GM19043 (cell line): ENCODE measurements around the gene CXXC4.

Source experiments
- ATAC-seq: cut with Tn5 transposase; IDR thresholded peaks from one replicate; pipeline ENCODE4 v1.9.1; 2021; ENCODE audit warnings: low read depth; ENCODE audit not compliant: unreplicated experiment

CXXC4 gene

GRCh38 chr4:104494822-104495559, at the start of gene CXXC4:
TSS of gene CXXC4 (minus strand) at chr4:104494894. CDS start at chr4:104491802, 3,092 bp downstream.
- peak; percentile 16 for ATAC-seq

- no peak for ATAC-seq
Observed at GRCh38 chr4:104533156-104533555, 38.5 kb upstream of the CXXC4 start.

- ATAC-seq, result no peak
Observed at GRCh38 chr4:104532677-104533076, 38.0 kb upstream of the CXXC4 start.

GRCh38 chr4:104531390-104531789, 36.7 kb upstream of the CXXC4 start:
- ATAC-seq, result no peak

- no peak for ATAC-seq
Observed at GRCh38 chr4:104530426-104530825, 35.7 kb upstream of the CXXC4 start.

GRCh38 chr4:104524591-104524990, 29.9 kb upstream of the CXXC4 start:
- ATAC-seq, result no peak

GRCh38 chr4:104524026-104524425, 29.3 kb upstream of the CXXC4 start:
- no peak for ATAC-seq

- ATAC-seq, result peak; percentile 94
Observed at GRCh38 chr4:104519588-104519987, 24.9 kb upstream of the CXXC4 start.

GRCh38 chr4:104516884-104517283, 22.2 kb upstream of the CXXC4 start:
- no peak for ATAC-seq

GRCh38 chr4:104508224-104508623, 13.5 kb upstream of the CXXC4 start:
- ATAC-seq, result no peak

- ATAC-seq, result no peak
Observed at GRCh38 chr4:104507112-104507511, 12.4 kb upstream of the CXXC4 start.

GRCh38 chr4:104504536-104504935, 9.8 kb upstream of the CXXC4 start:
- no peak for ATAC-seq

GRCh38 chr4:104502471-104502870, 7.8 kb upstream of the CXXC4 start:
- no peak for ATAC-seq

- ATAC-seq, result no peak
Observed at GRCh38 chr4:104501290-104501689, 6.6 kb upstream of the CXXC4 start.

- no peak for ATAC-seq
Observed at GRCh38 chr4:104500442-104500841, 5.7 kb upstream of the CXXC4 start.

GRCh38 chr4:104494185-104494584, 509 bp downstream of the CXXC4 start:
- ATAC-seq, result no peak

GRCh38 chr4:104493081-104493831, 1.4 kb downstream of the CXXC4 start:
- no peak for ATAC-seq

- ATAC-seq, result peak; percentile 32
Observed at GRCh38 chr4:104492183-104492771, 2.4 kb downstream of the CXXC4 start.

- ATAC-seq, result peak; percentile 28
Observed at GRCh38 chr4:104491481-104492182, 3.1 kb downstream of the CXXC4 start.

GRCh38 chr4:104490770-104491480, 3.8 kb downstream of the CXXC4 start:
- peak; percentile 33 for ATAC-seq
